SIG-M5 treated with dmso at 0.1 percent for 504 hours (cell line): Measurements from ENCODE around the gene NFE2L2.
"Not testable (repeated sequence)": the region's sequence is repeated elsewhere in the genome, so short reads cannot be mapped to it uniquely, and the experiment has no call there.

Experiments
- DNase-seq: peaks from one replicate; lab custom pipeline; 2025; ENCODE audit not compliant: unreplicated experiment; lab: John Stamatoyannopoulos, UW

NFE2L2 gene

GRCh38 chr2:177264693-177265587 is at the start of gene NFE2L2:
Gene NFE2L2 (minus strand): TSS chr2:177264727. CDS start chr2:177264576, 151 bp downstream.
- DNase-seq, result peak; percentile 92

GRCh38 chr2:177314194-177314593 is 49.7 kb upstream of the NFE2L2 start:
- DNase-seq, result no peak

- no peak for DNase-seq
Observed at GRCh38 chr2:177313162-177313781, 48.7 kb upstream of the NFE2L2 start.

- DNase-seq, result no peak
Observed at GRCh38 chr2:177312562-177312961, 48.0 kb upstream of the NFE2L2 start.

GRCh38 chr2:177309672-177310309 is 45.3 kb upstream of the NFE2L2 start:
- DNase-seq, result not testable (repeated sequence)

GRCh38 chr2:177306550-177306949 is 42.0 kb upstream of the NFE2L2 start:
- no peak for DNase-seq

- no peak for DNase-seq
Observed at GRCh38 chr2:177303939-177304338, 39.4 kb upstream of the NFE2L2 start.

- DNase-seq, result no peak
Observed at GRCh38 chr2:177302552-177302951, 38.0 kb upstream of the NFE2L2 start.

GRCh38 chr2:177298191-177298590 is 33.7 kb upstream of the NFE2L2 start:
- DNase-seq, result no peak

- DNase-seq, result peak; percentile 14
Observed at GRCh38 chr2:177296040-177296439, 31.5 kb upstream of the NFE2L2 start.

GRCh38 chr2:177295484-177295883 is 31.0 kb upstream of the NFE2L2 start:
- no peak for DNase-seq

GRCh38 chr2:177291701-177292100 is 27.2 kb upstream of the NFE2L2 start:
- no peak for DNase-seq

GRCh38 chr2:177289824-177290628 is 25.5 kb upstream of the NFE2L2 start:
- no peak for DNase-seq

- DNase-seq, result no peak
Observed at GRCh38 chr2:177287814-177288213, 23.3 kb upstream of the NFE2L2 start.

GRCh38 chr2:177285892-177286715 is 21.6 kb upstream of the NFE2L2 start:
- DNase-seq, result no peak

- no peak for DNase-seq
Observed at GRCh38 chr2:177284531-177284930, 20.0 kb upstream of the NFE2L2 start.

- no peak for DNase-seq
Observed at GRCh38 chr2:177283906-177284305, 19.4 kb upstream of the NFE2L2 start.

- DNase-seq, result no peak
Observed at GRCh38 chr2:177282787-177283572, 18.5 kb upstream of the NFE2L2 start.

GRCh38 chr2:177282181-177282641 is 17.7 kb upstream of the NFE2L2 start:
- DNase-seq, result no peak
